ENCODE measurements around the gene TMEM164.

Gene TMEM164

DNA sequence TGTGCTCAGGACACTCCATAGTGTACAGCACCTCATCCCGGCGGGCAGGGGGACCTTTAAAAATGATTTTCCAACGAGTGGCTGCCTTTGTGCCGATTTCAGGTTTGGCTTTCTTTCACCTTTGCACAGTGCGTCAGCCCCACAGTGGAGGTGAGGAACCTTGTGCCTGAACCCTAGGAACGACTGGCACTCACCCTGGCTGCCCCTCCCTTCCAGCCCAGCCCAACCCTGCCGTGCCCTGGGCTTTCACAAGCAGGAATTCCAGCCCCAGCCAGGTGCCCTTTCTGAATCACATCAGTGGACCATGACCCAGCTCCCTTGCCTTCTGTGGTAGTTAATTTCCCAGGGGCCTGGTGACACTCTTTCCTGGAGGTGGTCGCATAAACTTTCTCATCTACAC is 1.3 kb downstream of the TMEM164 start:
- DNase-seq: no peak

GRCh38 chrX:110004731-110005369 is 1.9 kb downstream of the TMEM164 start:
- peak; percentile 29 for DNase-seq

GRCh38 chrX:110006161-110006560 is 3.2 kb downstream of the TMEM164 start:
- no peak for DNase-seq

DNA sequence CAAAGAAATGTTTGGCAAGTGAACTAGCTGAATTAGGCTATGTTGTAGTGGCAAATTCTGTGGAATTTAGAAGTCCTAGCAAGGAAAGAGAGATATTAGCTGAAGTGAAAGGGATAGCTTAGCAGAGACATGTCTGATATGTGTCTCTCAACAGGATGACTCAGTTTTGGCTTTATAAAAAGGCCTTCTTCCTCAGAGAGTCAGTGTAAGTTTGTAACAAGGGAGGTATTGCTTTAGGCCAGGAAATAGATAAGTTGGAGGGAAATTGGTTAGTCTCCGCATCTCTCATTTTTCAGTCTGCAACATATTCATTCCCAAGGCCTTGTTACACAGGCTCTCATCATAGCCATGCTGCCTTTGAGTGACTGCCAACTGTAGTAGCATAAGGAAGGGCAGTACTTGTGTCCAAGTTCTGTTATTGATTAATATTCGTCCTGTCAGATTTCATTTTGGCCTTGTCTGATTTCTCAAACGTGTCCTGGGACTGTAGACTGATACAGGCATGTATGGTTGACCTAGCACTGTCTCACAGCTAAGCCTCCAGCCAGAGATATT is 4.0 kb downstream of the TMEM164 start:
- no peak for DNase-seq

GRCh38 chrX:110008011-110008635 is 5.2 kb downstream of the TMEM164 start:
- no peak for DNase-seq

DNA sequence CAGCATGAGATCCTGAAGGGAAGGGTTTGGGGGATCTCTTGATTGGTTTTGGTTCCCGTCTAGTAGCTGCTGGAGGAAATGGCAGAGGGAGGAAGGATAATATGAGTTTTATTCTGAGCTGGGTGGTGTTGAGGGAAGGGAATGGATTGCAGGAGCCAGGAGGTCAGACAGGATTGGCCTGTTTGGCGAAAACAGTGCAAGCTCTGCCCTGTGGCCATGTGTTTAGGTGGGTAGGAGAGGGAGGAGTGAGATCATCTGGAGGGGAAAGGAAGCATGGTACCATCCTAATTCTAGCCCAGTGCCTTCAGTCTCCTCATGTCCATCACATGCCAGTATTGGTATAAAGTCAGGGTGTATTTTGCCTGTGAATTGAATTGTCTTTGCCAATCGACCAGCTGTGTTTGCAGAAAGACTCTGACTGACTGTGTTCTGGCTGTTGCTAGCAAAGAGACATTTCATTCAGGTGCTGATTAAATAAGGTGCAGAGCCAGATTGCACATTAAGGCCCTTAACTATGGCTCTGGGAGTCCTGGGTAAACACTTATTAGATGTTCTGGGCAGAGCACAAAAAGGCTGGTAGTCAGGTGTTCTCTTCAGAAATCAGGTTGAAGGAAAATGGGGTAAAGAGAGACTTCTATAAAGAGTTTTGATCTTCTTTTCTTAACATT is 10.0 kb downstream of the TMEM164 start:
- DNase-seq: peak; percentile 78

DNA sequence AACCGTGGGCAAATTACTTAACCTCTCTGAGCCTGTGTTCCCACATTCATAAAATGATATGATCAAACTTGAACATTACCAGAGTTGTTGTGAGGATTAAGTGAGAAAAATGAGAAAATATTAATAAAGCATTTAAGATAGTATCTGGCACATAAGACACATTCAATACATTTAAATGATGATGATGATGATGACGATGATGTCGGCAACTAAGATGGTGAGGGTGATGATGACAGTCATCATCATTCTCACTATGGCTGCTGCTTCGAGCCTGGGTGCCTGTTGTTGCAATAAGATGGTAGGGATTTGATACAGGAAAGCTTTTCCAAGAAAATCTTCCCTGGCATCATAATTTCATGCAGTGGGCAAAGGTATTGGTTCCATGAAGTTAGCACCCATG is 11.1 kb downstream of the TMEM164 start:
- DNase-seq: no peak

DNA sequence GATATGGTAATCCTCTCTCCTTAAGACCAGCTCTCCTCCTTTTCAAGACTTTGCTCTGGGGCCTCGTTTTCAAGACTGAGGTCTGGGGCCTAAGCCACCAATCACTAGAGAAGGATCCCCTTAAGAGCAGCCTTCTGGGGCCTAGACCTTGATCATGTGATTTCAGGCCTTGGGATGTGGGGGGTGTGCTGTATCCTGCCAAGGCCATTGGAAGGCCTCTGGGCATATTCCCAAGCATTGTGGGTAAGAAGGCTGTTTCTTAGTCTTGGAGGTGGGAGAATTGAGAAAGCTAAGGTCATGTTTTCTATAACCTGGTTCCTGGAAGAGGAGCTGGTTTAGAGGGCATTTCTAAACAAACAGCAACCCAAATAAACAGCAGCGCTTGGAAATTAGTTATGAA is 12.1 kb downstream of the TMEM164 start:
- DNase-seq: no peak

- no peak for DNase-seq
Measured at GRCh38 chrX:110015915-110016314, 13.0 kb downstream of the TMEM164 start.

- DNase-seq: no peak
Measured at GRCh38 chrX:110020536-110020935, 17.6 kb downstream of the TMEM164 start.

DNA sequence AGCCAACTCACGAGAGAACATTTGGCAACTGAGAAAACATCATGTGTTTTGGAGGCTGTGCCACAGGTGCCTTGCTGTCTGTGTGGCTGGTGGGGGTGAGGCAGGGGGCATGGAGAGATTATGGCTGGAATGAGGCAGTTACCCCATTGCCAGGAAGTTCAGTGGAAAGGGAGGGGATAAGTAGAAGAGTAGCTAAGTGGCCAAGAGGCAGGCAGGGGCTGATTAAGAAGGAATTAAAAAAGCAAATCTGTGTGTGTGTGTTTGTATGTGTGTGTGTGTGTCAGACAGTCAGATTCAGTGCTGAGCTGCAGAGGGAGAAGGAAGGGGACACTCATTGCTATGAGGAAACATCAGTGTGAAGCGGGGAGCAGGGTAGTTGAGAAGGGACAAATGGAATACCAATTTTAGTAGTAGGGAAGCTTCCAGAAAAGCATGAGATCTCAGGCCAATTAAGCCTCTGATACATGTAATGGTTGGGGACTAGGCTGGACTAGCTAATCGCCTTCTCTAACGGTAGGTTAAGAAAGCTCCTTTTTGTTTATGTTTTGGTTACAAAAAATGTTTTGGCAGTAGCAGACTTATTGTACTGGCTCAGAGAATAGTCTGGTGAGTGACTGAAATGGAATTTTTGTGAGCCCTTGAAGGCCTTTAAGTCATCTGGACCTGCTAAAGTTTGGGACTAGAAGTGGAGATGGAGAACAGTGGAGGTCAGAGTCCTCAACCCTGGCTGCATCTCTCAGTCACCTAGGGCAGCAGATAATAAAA is 18.5 kb downstream of the TMEM164 start:
- no peak for DNase-seq

DNA sequence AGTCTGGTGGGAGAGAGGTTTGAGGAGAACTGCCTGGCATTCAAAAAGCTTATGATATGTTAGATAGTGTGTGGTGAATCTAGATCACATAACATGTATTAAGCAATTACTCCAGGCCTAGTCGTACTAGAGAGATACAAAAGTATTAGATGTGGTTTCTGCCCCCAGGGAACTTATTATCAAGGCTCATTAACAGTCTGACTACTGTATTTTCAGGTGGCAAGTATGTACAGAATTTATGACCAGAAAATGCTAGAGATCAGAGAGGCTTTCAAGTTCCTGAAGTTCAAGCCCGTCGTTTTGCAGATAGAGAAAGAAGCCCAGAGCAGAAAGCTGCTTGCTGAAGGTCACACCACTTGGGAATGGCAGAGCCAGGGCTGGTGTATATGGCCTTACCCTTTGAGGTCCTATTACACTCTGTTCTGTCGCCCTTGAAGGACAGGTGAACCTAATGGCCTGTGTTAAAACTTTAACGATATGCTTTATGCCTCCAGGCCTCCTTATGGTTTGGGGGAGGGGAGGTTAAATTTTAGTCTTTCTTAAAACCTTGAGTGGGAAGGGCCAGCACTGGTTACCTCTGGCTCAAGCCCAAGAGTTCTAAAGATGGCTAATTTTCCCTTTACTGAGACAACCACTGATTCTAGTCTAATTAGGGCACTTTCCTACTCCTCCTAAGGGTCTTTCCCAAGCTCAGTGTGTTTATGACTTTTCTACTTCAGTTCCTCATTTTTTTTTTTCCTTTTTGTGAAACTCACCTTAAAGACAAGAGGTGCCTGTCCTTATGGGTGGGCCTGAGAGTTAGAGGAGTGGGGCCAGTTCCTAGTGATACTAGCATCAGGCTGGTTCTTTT is 19.9 kb downstream of the TMEM164 start:
- no peak for DNase-seq

DNA sequence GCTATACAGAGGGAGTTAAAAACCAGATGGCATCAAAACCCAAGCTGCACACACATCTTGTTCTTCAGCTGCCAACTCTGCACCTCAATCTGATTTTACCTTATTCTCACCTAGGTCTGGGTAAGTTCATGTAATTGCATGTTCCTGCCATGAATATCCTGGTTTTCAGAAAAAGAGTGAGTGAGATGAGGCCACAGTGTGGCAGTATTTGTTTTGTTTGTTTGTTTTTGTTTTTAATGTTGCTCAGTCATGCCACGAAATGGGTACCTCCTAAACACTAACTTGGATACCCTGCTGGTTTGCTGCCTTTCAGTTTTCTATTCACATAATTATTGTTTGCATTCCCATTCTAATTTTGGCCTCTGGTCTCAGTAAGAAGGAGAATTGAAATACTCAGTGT is 22.5 kb downstream of the TMEM164 start:
- DNase-seq: no peak

- DNase-seq: no peak
Measured at GRCh38 chrX:110026099-110026844, 23.4 kb downstream of the TMEM164 start.

GRCh38 chrX:110032534-110033147 is 29.7 kb downstream of the TMEM164 start:
- DNase-seq: peak; percentile 62

DNA sequence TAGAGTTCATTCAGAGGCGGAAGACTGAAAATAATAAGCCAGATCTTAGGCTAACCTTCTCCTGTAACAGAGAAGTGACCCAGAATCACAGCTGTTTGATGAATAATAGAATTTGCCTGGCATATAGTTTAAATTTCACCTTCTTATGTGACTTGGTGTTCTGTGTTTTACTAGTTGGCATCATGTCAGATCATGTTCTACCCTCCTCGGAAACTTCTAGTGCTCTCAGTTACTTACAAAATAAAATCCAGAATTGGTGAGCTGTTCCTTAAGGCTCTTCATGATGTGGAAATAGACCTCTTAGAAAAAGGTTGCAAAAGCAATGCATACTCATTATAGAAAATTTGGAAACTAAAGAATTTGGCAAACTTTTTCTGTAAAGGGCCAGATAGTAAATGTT is 31.1 kb downstream of the TMEM164 start:
- no peak for DNase-seq

GRCh38 chrX:110036162-110037033 is 33.5 kb downstream of the TMEM164 start:
- no peak for DNase-seq

GRCh38 chrX:110037178-110037577 is 34.3 kb downstream of the TMEM164 start:
- no peak for DNase-seq

DNA sequence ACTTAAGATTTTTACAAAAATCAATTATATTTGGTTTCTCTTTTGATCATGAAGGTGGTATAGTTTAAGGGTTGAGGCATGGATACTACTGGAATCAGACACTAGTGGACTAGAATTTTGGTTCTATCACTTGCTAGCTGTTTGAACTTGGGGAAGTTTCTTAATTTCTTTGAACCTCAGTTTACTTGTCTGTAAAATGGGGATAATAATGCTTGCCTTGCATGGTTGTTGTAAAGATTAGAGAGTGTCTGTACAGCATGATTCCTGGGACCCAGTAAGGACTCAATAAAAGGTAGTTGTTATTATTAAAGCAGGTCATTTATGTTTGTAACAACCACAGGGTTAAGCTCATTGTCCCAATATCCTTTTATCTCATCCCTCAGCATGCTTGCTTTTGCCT is 36.0 kb downstream of the TMEM164 start:
- DNase-seq: no peak

GRCh38 chrX:110041980-110042379 is 39.1 kb downstream of the TMEM164 start:
- no peak for DNase-seq

Measured in NCI-H2029 treated with DMSO at 0.1 percent for 48 hours (cell line).